ENCODE results near the gene CCDC73. TPM values are rescaled to one million over a fixed set of nuclear protein-coding genes. Genes with fewer than 3 reads are reported as not detected.

Gene CCDC73
- total and polyA plus RNA-seq, 2 donors (not counting 1 experiment from before 2014, with no cell fraction given), result 0.05 TPM; not detected in 1

DNA sequence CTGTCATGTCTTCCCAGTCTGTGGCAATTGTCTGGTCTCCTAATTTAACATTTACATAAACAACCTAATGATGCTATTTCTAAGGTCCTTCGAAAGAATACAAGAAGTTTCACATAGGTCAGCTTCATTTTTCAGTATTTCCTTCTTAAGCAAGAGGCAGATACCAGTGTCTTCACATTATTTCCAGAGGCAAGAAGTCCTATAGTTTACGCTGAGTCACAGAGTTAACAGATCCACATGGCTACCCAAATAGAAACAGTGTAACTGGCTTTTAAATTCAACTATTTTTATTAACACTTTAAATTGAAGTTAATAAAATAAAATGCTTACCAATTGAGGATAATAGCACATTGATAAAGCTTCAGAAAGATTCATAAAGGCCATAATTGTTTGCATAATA lies 46.1 kb upstream of the CCDC73 start:
- ChIA-PET POLR2A (no interaction called here), CTCF (interaction anchor here (0.8 to 1.4 kb wide), 4 partner anchors 48 to 225 kb away, joined by 3 to 4 read pairs (median 3); no protein-coding TSS in a partner anchor)
- no peaks in the 10 kb centered on the region for H3K4me1 Mint-ChIP-seq
- Histone ChIP-seq H2AFZ (ENCODE audit: insufficient read depth, low read depth, low read length, poor library complexity, severe bottlenecking) (no peak overlapping the region), H3K36me3 (replicated peaks in 1 of 2; ENCODE audit: control extremely low read depth in 1 of 2, control insufficient read depth in 1 of 2, extremely low read depth in 1 of 2, insufficient read depth in 2 of 2, low read length in 1 of 2) (no peaks in the 10 kb centered on the region), H3K79me2 (ENCODE audit: control insufficient read depth, insufficient read depth, low read length) (no peaks in the 10 kb centered on the region), H3K9ac (ENCODE audit: low read length) (no peak overlapping the region), H3K4me1 (ENCODE audit: control insufficient read depth in 2 of 2, insufficient read depth in 2 of 2, low read length in 2 of 2) (no peaks in the 10 kb centered on the region), H3K27me3 (replicated peaks in 1 of 4; ENCODE audit: control extremely low read depth in 1 of 4, control insufficient read depth in 3 of 4, insufficient read depth in 4 of 4, low read length in 3 of 4) (no peaks in the 10 kb centered on the region), H3K4me3 (ENCODE audit: control extremely low read depth in 1 of 5, extremely low read depth in 1 of 5, insufficient read depth in 1 of 5, low read depth in 2 of 5, low read length in 4 of 5) (no peak overlapping the region), H3K9me3 (ENCODE audit: control extremely low read depth in 1 of 3, control insufficient read depth in 2 of 3, insufficient read depth in 1 of 3, low read length in 2 of 3) (no peaks in the 10 kb centered on the region), H3K4me2 (replicated peaks; ENCODE audit: low read depth, low read length, poor library complexity, severe bottlenecking) (no peak overlapping the region), H4K20me1 (ENCODE audit: control insufficient read depth, insufficient read depth, low read length, poor library complexity, severe bottlenecking) (no peaks in the 10 kb centered on the region), H3K27ac (ENCODE audit: low read length in 2 of 2) (no peak overlapping the region)
- ATAC-seq (ENCODE audit: low read depth) (no peak), DNase-seq (no peak)
- H3K9me3 Mint-ChIP-seq (ENCODE audit: insufficient read depth), result no peaks in the 10 kb centered on the region
- no peak for TF ChIP-seq EZH2 (IDR thresholded peaks at IDR 0.05; ENCODE audit: borderline replicate concordance, insufficient read depth, low read depth, low read length, poor library complexity, severe bottlenecking)
- TF ChIP-seq, protein P1, sequence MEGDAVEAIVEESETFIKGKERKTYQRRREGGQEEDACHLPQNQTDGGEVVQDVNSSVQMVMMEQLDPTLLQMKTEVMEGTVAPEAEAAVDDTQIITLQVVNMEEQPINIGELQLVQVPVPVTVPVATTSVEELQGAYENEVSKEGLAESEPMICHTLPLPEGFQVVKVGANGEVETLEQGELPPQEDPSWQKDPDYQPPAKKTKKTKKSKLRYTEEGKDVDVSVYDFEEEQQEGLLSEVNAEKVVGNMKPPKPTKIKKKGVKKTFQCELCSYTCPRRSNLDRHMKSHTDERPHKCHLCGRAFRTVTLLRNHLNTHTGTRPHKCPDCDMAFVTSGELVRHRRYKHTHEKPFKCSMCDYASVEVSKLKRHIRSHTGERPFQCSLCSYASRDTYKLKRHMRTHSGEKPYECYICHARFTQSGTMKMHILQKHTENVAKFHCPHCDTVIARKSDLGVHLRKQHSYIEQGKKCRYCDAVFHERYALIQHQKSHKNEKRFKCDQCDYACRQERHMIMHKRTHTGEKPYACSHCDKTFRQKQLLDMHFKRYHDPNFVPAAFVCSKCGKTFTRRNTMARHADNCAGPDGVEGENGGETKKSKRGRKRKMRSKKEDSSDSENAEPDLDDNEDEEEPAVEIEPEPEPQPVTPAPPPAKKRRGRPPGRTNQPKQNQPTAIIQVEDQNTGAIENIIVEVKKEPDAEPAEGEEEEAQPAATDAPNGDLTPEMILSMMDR (IDR thresholded peaks at IDR 0.05), result no peak
- no peak overlapping the region for H3K4me3 Mint-ChIP-seq
- intact Hi-C loops (cut with micrococcal nuclease), result no loop called here
- no peaks in the 10 kb centered on the region for H3K27me3 Mint-ChIP-seq
- no peak overlapping the region for H3K27ac Mint-ChIP-seq
- WGBS (ENCODE audit: insufficient coverage), result 88% methylated on average over 1 of the region's 2 CpGs

DNA sequence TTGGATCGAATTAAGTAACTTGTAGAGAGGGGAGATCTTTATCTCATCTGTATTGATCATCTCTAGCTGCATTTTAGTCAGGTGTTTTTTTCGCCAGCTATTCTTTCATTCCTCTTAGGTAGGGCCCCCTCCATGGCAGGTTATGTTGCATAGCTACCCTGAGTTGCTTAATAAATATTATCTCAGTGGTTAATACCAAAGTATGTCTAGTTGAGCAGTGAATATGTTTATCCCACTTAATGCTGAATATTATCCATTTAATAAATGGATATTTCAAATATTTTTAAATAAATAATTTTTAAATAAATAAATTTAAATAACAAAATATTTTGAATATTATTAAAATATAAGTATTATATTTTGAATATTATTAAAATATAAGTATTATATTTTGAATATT lies 44.8 kb upstream of the CCDC73 start:
- H3K9me3 ChIP-seq (ENCODE audit: control extremely low read depth in 1 of 3, control insufficient read depth in 2 of 3, insufficient read depth in 1 of 3, low read length in 2 of 3), result no peaks in the 10 kb centered on the region
- Mint-ChIP-seq H3K9me3 (ENCODE audit: insufficient read depth) (no peaks in the 10 kb centered on the region), H3K4me3 (no peak overlapping the region), H3K4me1 (no peaks in the 10 kb centered on the region), H3K27ac (no peak overlapping the region), H3K27me3 (no peaks in the 10 kb centered on the region)
- H3K4me3 ChIP-seq (ENCODE audit: control extremely low read depth in 1 of 5, extremely low read depth in 1 of 5, insufficient read depth in 1 of 5, low read depth in 2 of 5, low read length in 4 of 5), result no peak overlapping the region
- no peaks in the 10 kb centered on the region for H3K27me3 ChIP-seq (replicated peaks in 1 of 4; ENCODE audit: control extremely low read depth in 1 of 4, control insufficient read depth in 3 of 4, insufficient read depth in 4 of 4, low read length in 3 of 4)
- no peak overlapping the region for H3K4me2 ChIP-seq (replicated peaks; ENCODE audit: low read depth, low read length, poor library complexity, severe bottlenecking)
- H3K9ac ChIP-seq (ENCODE audit: low read length), result no peak overlapping the region
- POLR2A ChIA-PET, result interaction anchor here (0.6 kb wide), 1 partner anchor 60 kb away, joined by 6 read pairs; no protein-coding TSS in a partner anchor
- no peaks in the 10 kb centered on the region for H3K36me3 ChIP-seq (replicated peaks in 1 of 2; ENCODE audit: control extremely low read depth in 1 of 2, control insufficient read depth in 1 of 2, extremely low read depth in 1 of 2, insufficient read depth in 2 of 2, low read length in 1 of 2)
- H3K4me1 ChIP-seq (ENCODE audit: control insufficient read depth in 2 of 2, insufficient read depth in 2 of 2, low read length in 2 of 2), result no peaks in the 10 kb centered on the region
- no peak overlapping the region for H2AFZ ChIP-seq (ENCODE audit: insufficient read depth, low read depth, low read length, poor library complexity, severe bottlenecking)
- H4K20me1 ChIP-seq (ENCODE audit: control insufficient read depth, insufficient read depth, low read length, poor library complexity, severe bottlenecking), result no peaks in the 10 kb centered on the region
- TF ChIP-seq, protein P1 (IDR thresholded peaks at IDR 0.05), result no peak
- no peak for TF ChIP-seq EZH2 (IDR thresholded peaks at IDR 0.05; ENCODE audit: borderline replicate concordance, insufficient read depth, low read depth, low read length, poor library complexity, severe bottlenecking)
- CTCF ChIA-PET, result interaction anchor here (1.0 kb wide), 1 partner anchor 283 kb away, joined by 3 read pairs; no protein-coding TSS in a partner anchor
- no CpG with 5 or more reads among the region's 2 CpGs for WGBS (ENCODE audit: insufficient coverage)
- intact Hi-C loops (cut with micrococcal nuclease), result no loop called here
- no peaks in the 10 kb centered on the region for H3K79me2 ChIP-seq (ENCODE audit: control insufficient read depth, insufficient read depth, low read length)
- DNase-seq, result no peak
- no peak for ATAC-seq (ENCODE audit: low read depth)
- H3K27ac ChIP-seq (ENCODE audit: low read length in 2 of 2), result no peak overlapping the region

Measured in B cell (primary cell).